GM12878 (cell line): ENCODE measurements around the gene RRAD. TPM values are rescaled to one million over a fixed set of nuclear protein-coding genes. Genes with fewer than 3 reads are reported as not detected.

Experiments
- ATAC-seq: fragments of 200-7000 bp; cut with Tn5 transposase; 3 replicates; pipeline ENCODE4 v1.9.1; 2020; ENCODE audit warnings: mild to moderate bottlenecking, moderate library complexity
- BruUV-seq: library from RNA; stranded (reverse); fragments of 400-500 nt; replicated peaks from 2 replicates; lab custom pipeline; 2021; lab: Mats Ljungman, UMichigan
- CTCF ChIA-PET: fragments of 300-600 bp; sonication (Branson Sonifier 250); formaldehyde crosslinking; extraction: SDS; loops from one replicate; lab custom pipeline; 2021; ENCODE audit warnings: inconsistent platforms; lab: Yijun Ruan, JAX
- POLR2A ChIA-PET: fragments of 350-600 bp; formaldehyde crosslinking; extraction: SDS; loops from one replicate; lab custom pipeline; 2021; ENCODE audit warnings: inconsistent platforms; lab: Charles Lee
- RAD21 ChIA-PET: fragments of 300-600 bp; sonication (Branson Sonifier 250); formaldehyde crosslinking; loops from one replicate; lab custom pipeline; 2023; ENCODE audit warnings: antibody characterized with exemption; ENCODE audit not compliant: unreplicated experiment; lab: Charles Lee
- SMC1A ChIA-PET: fragments of 300-600 bp; sonication (Branson Sonifier 250); formaldehyde crosslinking; loops from one replicate; lab custom pipeline; 2023; ENCODE audit not compliant: unreplicated experiment, uncharacterized antibody; lab: Charles Lee
- DNase-seq: peaks from one replicate; pipeline ENCODE4 v3.0.0-alpha.2; 2011; ENCODE audit warnings: low read depth, low spot score
- FAIRE-seq: peaks from 3 replicates; lab custom pipeline; 2011; peaks lifted over from hg19 to GRCh38; lab: Jason Lieb, UNC
- H2AFZ ChIP-seq: 2 replicates; pipeline ENCODE4 v1.6.0; 2011; ENCODE audit warnings: low read depth, low read length, control low read depth; ENCODE audit not compliant: control insufficient read depth
- H3K27ac ChIP-seq: 2 replicates; pipeline ENCODE4 v1.5.1; 2011; ENCODE audit warnings: control low read depth; ENCODE audit not compliant: control insufficient read depth, insufficient read depth
- H3K27me3 ChIP-seq, 2 experiments: replicated peaks in 1 of 2; 2 replicates each; pipeline versions ENCODE4 v1.6.0 to v1.6.1; 2011; ENCODE audit warnings: low read length in 1 of 2; ENCODE audit not compliant: control insufficient read depth in 2 of 2, insufficient read depth in 2 of 2
- H3K36me3 ChIP-seq, 2 experiments: 2 replicates each; pipeline ENCODE4 v1.5.1; 2011; ENCODE audit warnings: low read length in 1 of 2; ENCODE audit not compliant: control insufficient read depth in 2 of 2, insufficient read depth in 2 of 2
- H3K4me1 ChIP-seq: 2 replicates; pipeline ENCODE4 v1.6.1; 2011; ENCODE audit warnings: mild to moderate bottlenecking, low read length, moderate library complexity, mixed read lengths; ENCODE audit not compliant: control insufficient read depth, insufficient read depth
- H3K4me2 ChIP-seq: 2 replicates; pipeline ENCODE4 v1.6.0; 2011; ENCODE audit warnings: control low read depth; ENCODE audit not compliant: control insufficient read depth, insufficient read depth
- H3K4me3 ChIP-seq: fragments of 200-600 bp; sonication (generic); 2 replicates; pipeline ENCODE4 v1.5.1; 2016
- H3K79me2 ChIP-seq: 2 replicates; pipeline ENCODE4 v1.6.0; 2011; ENCODE audit warnings: low read length; ENCODE audit not compliant: control insufficient read depth, insufficient read depth
- H3K9ac ChIP-seq: 2 replicates; pipeline ENCODE4 v1.8.0; 2011; ENCODE audit warnings: low read length, control low read depth, mixed read lengths; ENCODE audit not compliant: control insufficient read depth, insufficient read depth
- H3K9me3 ChIP-seq: replicated peaks from 3 replicates; pipeline ENCODE4 v1.5.1; 2011; ENCODE audit warnings: mild to moderate bottlenecking, low read length; ENCODE audit not compliant: control insufficient read depth, insufficient read depth
- H4K20me1 ChIP-seq: 2 replicates; pipeline ENCODE4 v1.6.0; 2011; ENCODE audit not compliant: control insufficient read depth, insufficient read depth
- BCL11A ChIP-seq: IDR thresholded peaks from 2 replicates; pipeline ENCODE4 v1.6.1; 2011; ENCODE audit warnings: low read depth, low read length
- BHLHE40 ChIP-seq, 2 experiments: fragments of 450-650 bp in 1 of 2; IDR thresholded peaks; 2 replicates each; pipeline ENCODE4 v1.6.1; 2011 to 2017; ENCODE audit warnings: low read depth in 2 of 2, borderline replicate concordance in 1 of 2, improper control_type of control experiment in 1 of 2, low read length in 1 of 2, mild to moderate bottlenecking in 1 of 2
- CREB1 ChIP-seq: IDR thresholded peaks from 2 replicates; pipeline ENCODE4 v1.6.1; 2012; ENCODE audit warnings: low read depth, mild to moderate bottlenecking, inconsistent platforms
- CREM ChIP-seq: IDR thresholded peaks from 2 replicates; pipeline ENCODE4 v1.6.1; 2014; ENCODE audit warnings: antibody characterized with exemption, low read depth
- FOXK2 ChIP-seq: fragments of 450-650 bp; IDR thresholded peaks from 2 replicates; pipeline ENCODE4 v1.6.1; 2017; ENCODE audit warnings: mild to moderate bottlenecking, moderate library complexity
- IKZF2 ChIP-seq, 2 experiments: fragments of 450-650 bp; IDR thresholded peaks; 2 replicates each; pipeline ENCODE4 v1.6.1; 2017; ENCODE audit warnings: mild to moderate bottlenecking in 2 of 2, moderate library complexity in 2 of 2
- MEF2B ChIP-seq: fragments of 450-650 bp; IDR thresholded peaks from 2 replicates; pipeline ENCODE4 v1.6.1; 2018; ENCODE audit warnings: mild to moderate bottlenecking, moderate library complexity; ENCODE audit not compliant: partially characterized antibody, poor library complexity, severe bottlenecking
- MYC ChIP-seq: IDR thresholded peaks from 2 replicates; pipeline ENCODE4 v1.6.1; 2011; ENCODE audit warnings: mild to moderate bottlenecking, low read length, moderate library complexity, inconsistent platforms; ENCODE audit not compliant: insufficient read depth, insufficient replicate concordance, insufficient read length, severe bottlenecking
- RELA ChIP-seq: fragments of 450-650 bp; IDR thresholded peaks from 2 replicates; pipeline ENCODE4 v1.8.0; 2014; ENCODE audit warnings: borderline replicate concordance; ENCODE audit not compliant: partially characterized antibody
- SMAD1 ChIP-seq: fragments of 450-650 bp; IDR thresholded peaks from 2 replicates; pipeline ENCODE4 v1.6.1; 2018; ENCODE audit warnings: mild to moderate bottlenecking, low read depth; ENCODE audit not compliant: partially characterized antibody
- SMARCA5 ChIP-seq: fragments of 450-650 bp; IDR thresholded peaks from 2 replicates; pipeline ENCODE4 v1.6.1; 2017; ENCODE audit warnings: mild to moderate bottlenecking
- SUPT20H ChIP-seq: IDR thresholded peaks from 2 replicates; pipeline ENCODE4 v1.6.1; 2011; ENCODE audit warnings: low read depth, mild to moderate bottlenecking, low read length, moderate library complexity, borderline replicate concordance; ENCODE audit not compliant: control insufficient read depth
- WGBS: methylation state at CpG from one replicate; pipeline ENCODE4 v1.1.6; 2016; ENCODE audit warnings: low lambda C conversion rate; ENCODE audit not compliant: insufficient replicate concordance, insufficient coverage; ENCODE audit errors: missing lambda C conversion rate; 5-methylcytosine and 5-hydroxymethylcytosine counted together
- in situ Hi-C: fragments of 300-500 bp; cut with MboI; formaldehyde crosslinking; loops from 9 replicates; pipeline ENCODE4 v1.14.3; 2018; ENCODE audit warnings: mixed read lengths
- intact Hi-C: fragments of 100-400 bp; cut with micrococcal nuclease; formaldehyde crosslinking; loops from one replicate; pipeline ENCODE4 v1.14.2; 2022; ENCODE audit not compliant: unreplicated experiment
- polyA plus RNA-seq, 11 experiments: library from polyadenylated mRNA; depleted of rRNA in 4 of 11; unstranded in 6 of 11; stranded (reverse) in 5 of 11; fragments of >200 nt; fragmentation: Nextera tagmentation in 4 of 11; fragmentation: Illumina TruSeq in 1 of 11; extraction: Ambion mirVana in 4 of 11; extraction: Trizol in 1 of 11; gene quantifications; 1 replicate in 1 of 11; 2 replicates in 10 of 11; pipeline versions ENCODE4 v1.2.1 to v1.2.3, GENCODE V29; 2011 to 2016; ENCODE audit warnings: inconsistent platforms in 2 of 11, missing spikeins in 2 of 11, low read depth in 1 of 11
- total RNA-seq, 4 experiments: library from RNA; depleted of rRNA in 3 of 4; stranded (reverse); fragments of >200 nt in 3 of 4; fragmentation: Illumina TruSeq in 1 of 4; extraction: Trizol in 1 of 4; gene quantifications; 2 replicates each; pipeline versions ENCODE4 v1.2.1 to v1.2.3, GENCODE V29; 2013 to 2021
- TF ChIP-seq, protein P1 (sequence below): fragments of 450-650 bp; formaldehyde crosslinking; IDR thresholded peaks from 2 replicates; pipeline ENCODE4 v1.5.0; 2022; ENCODE audit warnings: mild to moderate bottlenecking, missing genetic modification characterization
- TF ChIP-seq, protein P2 (sequence below): fragments of 450-650 bp; IDR thresholded peaks from 2 replicates; pipeline ENCODE4 v1.6.1; 2017; ENCODE audit warnings: low read depth, mild to moderate bottlenecking, moderate library complexity
- TF ChIP-seq, protein P3 (sequence below): fragments of 450-650 bp; IDR thresholded peaks from 2 replicates; pipeline ENCODE4 v1.6.1; 2016; ENCODE audit warnings: mild to moderate bottlenecking, moderate library complexity, borderline replicate concordance

Gene RRAD
- total and polyA plus RNA-seq, 10 of the 15 experiments (the other 5 are each of a cell fraction or from before 2014, with no cell fraction given) = 0.11 to 8.5 (median 2.8) TPM

DNA sequence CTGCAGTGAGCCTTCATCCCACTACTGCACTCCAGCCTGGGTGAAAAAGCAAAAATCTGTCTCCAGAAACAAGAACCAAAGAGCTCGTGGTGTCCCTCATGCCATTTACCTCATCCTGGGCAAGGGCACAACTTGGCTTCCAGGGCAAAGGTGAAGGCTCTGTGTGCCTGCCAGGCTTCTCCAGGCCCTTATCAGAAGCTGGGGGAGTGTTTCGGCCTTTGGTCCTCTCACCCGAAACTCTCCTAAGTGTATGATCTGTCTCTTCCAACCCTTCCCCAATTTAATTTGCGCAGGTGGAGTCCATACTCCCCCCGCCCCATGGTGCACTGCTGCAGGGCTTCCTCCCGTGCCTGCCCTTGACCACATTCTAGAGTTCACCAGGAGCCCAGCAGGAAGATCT lies 11.1 kb upstream of the RRAD start:
- Histone ChIP-seq H3K27ac (no peak overlapping the region), H3K4me2 (peak overlapping the region; percentile 73; the same call in 1 of the 2 replicates), H3K9me3 (no peaks in the 10 kb centered on the region), H3K27me3 (no peaks in the 10 kb centered on the region), H3K9ac (peak overlapping the region; percentile 31; the same call in 1 of the 2 replicates), H3K79me2 (peaks cover 33% of the 10 kb centered on the region), H3K36me3 (peaks cover 2 to 3% of the 10 kb centered on the region in 2 experiments; a peak in 3 of 4 replicates), H4K20me1 (no peaks in the 10 kb centered on the region), H2AFZ (no peak overlapping the region), H3K4me3 (peak overlapping the region; percentile 78; the same call in 1 of the 2 replicates), H3K4me1 (peaks cover 7% of the 10 kb centered on the region)
- ATAC-seq (no peak), FAIRE-seq (no peak), DNase-seq (no peak)
- 93% methylated on average over 6 of the region's 6 CpGs for WGBS
- POLR2A ChIA-PET = interaction anchor here (1.0 kb wide), 1 partner anchor 10 kb away, joined by 3 read pairs; no protein-coding TSS in a partner anchor
- intact Hi-C loops = no loop called here
- SMC1A ChIA-PET = no interaction called here
- RAD21 ChIA-PET = no interaction called here
- BruUV-seq = no TSS peak
- in situ Hi-C loops = loop anchor here (10.0 kb wide), 1 partner anchor 58 kb away; no protein-coding TSS in a partner anchor
- CTCF ChIA-PET = interaction anchor here (2.1 kb wide), 1 partner anchor 41 kb away, joined by 6 read pairs; no protein-coding TSS in a partner anchor
- TF ChIP-seq IKZF2 (IDR thresholded peaks at IDR 0.05) = no peak
- TF ChIP-seq BCL11A = no peak
- TF ChIP-seq SMARCA5 = no peak
- no peak for TF ChIP-seq CREM
- no peak for TF ChIP-seq MEF2B
- TF ChIP-seq, protein P1, sequence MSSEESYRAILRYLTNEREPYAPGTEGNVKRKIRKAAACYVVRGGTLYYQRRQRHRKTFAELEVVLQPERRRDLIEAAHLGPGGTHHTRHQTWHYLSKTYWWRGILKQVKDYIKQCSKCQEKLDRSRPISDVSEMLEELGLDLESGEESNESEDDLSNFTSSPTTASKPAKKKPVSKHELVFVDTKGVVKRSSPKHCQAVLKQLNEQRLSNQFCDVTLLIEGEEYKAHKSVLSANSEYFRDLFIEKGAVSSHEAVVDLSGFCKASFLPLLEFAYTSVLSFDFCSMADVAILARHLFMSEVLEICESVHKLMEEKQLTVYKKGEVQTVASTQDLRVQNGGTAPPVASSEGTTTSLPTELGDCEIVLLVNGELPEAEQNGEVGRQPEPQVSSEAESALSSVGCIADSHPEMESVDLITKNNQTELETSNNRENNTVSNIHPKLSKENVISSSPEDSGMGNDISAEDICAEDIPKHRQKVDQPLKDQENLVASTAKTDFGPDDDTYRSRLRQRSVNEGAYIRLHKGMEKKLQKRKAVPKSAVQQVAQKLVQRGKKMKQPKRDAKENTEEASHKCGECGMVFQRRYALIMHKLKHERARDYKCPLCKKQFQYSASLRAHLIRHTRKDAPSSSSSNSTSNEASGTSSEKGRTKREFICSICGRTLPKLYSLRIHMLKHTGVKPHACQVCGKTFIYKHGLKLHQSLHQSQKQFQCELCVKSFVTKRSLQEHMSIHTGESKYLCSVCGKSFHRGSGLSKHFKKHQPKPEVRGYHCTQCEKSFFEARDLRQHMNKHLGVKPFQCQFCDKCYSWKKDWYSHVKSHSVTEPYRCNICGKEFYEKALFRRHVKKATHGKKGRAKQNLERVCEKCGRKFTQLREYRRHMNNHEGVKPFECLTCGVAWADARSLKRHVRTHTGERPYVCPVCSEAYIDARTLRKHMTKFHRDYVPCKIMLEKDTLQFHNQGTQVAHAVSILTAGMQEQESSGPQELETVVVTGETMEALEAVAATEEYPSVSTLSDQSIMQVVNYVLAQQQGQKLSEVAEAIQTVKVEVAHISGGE (CRISPR knock-in tag) = no peak
- TF ChIP-seq MYC = no peak
- TF ChIP-seq SUPT20H = no peak
- TF ChIP-seq RELA = no peak
- TF ChIP-seq SMAD1 = no peak
- no peak for TF ChIP-seq CREB1
- TF ChIP-seq BHLHE40 (IDR thresholded peaks at IDR 0.05; ENCODE audit: borderline replicate concordance in 1 of 2, low read depth in 2 of 2, low read length in 1 of 2) = no peak
- no peak for TF ChIP-seq FOXK2
- TF ChIP-seq, protein P2, sequence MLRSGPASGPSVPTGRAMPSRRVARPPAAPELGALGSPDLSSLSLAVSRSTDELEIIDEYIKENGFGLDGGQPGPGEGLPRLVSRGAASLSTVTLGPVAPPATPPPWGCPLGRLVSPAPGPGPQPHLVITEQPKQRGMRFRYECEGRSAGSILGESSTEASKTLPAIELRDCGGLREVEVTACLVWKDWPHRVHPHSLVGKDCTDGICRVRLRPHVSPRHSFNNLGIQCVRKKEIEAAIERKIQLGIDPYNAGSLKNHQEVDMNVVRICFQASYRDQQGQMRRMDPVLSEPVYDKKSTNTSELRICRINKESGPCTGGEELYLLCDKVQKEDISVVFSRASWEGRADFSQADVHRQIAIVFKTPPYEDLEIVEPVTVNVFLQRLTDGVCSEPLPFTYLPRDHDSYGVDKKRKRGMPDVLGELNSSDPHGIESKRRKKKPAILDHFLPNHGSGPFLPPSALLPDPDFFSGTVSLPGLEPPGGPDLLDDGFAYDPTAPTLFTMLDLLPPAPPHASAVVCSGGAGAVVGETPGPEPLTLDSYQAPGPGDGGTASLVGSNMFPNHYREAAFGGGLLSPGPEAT = no peak
- TF ChIP-seq, protein P3, sequence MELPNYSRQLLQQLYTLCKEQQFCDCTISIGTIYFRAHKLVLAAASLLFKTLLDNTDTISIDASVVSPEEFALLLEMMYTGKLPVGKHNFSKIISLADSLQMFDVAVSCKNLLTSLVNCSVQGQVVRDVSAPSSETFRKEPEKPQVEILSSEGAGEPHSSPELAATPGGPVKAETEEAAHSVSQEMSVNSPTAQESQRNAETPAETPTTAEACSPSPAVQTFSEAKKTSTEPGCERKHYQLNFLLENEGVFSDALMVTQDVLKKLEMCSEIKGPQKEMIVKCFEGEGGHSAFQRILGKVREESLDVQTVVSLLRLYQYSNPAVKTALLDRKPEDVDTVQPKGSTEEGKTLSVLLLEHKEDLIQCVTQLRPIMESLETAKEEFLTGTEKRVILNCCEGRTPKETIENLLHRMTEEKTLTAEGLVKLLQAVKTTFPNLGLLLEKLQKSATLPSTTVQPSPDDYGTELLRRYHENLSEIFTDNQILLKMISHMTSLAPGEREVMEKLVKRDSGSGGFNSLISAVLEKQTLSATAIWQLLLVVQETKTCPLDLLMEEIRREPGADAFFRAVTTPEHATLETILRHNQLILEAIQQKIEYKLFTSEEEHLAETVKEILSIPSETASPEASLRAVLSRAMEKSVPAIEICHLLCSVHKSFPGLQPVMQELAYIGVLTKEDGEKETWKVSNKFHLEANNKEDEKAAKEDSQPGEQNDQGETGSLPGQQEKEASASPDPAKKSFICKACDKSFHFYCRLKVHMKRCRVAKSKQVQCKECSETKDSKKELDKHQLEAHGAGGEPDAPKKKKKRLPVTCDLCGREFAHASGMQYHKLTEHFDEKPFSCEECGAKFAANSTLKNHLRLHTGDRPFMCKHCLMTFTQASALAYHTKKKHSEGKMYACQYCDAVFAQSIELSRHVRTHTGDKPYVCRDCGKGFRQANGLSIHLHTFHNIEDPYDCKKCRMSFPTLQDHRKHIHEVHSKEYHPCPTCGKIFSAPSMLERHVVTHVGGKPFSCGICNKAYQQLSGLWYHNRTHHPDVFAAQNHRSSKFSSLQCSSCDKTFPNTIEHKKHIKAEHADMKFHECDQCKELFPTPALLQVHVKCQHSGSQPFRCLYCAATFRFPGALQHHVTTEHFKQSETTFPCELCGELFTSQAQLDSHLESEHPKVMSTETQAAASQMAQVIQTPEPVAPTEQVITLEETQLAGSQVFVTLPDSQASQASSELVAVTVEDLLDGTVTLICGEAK = no peak
